ENCODE results near the gene GPR173.

DNA sequence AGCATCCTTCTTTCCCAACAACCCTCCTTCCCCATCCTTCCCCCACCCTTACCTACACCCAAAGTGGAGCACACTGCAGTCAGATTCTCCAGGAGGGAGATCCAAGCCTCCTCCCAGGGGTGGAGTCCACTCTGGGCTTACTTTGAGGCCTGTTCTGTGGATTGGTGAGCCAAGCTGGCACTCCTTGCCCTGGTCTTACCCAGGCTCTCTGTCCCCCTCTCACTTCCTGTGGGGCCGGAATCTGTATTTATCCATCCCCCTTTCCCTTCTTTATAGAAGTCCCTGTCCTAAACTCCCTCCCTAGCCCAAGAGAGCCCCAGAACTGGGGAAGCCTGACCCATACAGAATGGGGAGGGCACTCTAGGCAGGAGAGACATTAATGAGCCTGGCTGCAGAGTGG, 30.4 kb downstream of the GPR173 start:
- TF ChIP-seq, protein P1, sequence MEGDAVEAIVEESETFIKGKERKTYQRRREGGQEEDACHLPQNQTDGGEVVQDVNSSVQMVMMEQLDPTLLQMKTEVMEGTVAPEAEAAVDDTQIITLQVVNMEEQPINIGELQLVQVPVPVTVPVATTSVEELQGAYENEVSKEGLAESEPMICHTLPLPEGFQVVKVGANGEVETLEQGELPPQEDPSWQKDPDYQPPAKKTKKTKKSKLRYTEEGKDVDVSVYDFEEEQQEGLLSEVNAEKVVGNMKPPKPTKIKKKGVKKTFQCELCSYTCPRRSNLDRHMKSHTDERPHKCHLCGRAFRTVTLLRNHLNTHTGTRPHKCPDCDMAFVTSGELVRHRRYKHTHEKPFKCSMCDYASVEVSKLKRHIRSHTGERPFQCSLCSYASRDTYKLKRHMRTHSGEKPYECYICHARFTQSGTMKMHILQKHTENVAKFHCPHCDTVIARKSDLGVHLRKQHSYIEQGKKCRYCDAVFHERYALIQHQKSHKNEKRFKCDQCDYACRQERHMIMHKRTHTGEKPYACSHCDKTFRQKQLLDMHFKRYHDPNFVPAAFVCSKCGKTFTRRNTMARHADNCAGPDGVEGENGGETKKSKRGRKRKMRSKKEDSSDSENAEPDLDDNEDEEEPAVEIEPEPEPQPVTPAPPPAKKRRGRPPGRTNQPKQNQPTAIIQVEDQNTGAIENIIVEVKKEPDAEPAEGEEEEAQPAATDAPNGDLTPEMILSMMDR (IDR thresholded peaks at IDR 0.05) = no peak
- TF ChIP-seq POLR2A (IDR thresholded peaks at IDR 0.05) = no peak
